Sigmoid colon (tissue), 4 donors: ENCODE measurements around the gene PDZRN4.

Experiments used
- POLR2A ChIP-seq, 2 donors: fragments of 450-650 bp; IDR thresholded peaks; one replicate each; pipeline ENCODE4 v1.6.1; 2016; ENCODE audit warnings: antibody characterized with exemption in 2 of 2, mild to moderate bottlenecking in 2 of 2, moderate library complexity in 2 of 2
- POLR2AphosphoS5 ChIP-seq, 4 donors: sonication (generic); formaldehyde crosslinking; IDR thresholded peaks; one replicate each; pipeline ENCODE4 v1.6.1; 2017; ENCODE audit warnings: antibody characterized with exemption in 4 of 4

DNA sequence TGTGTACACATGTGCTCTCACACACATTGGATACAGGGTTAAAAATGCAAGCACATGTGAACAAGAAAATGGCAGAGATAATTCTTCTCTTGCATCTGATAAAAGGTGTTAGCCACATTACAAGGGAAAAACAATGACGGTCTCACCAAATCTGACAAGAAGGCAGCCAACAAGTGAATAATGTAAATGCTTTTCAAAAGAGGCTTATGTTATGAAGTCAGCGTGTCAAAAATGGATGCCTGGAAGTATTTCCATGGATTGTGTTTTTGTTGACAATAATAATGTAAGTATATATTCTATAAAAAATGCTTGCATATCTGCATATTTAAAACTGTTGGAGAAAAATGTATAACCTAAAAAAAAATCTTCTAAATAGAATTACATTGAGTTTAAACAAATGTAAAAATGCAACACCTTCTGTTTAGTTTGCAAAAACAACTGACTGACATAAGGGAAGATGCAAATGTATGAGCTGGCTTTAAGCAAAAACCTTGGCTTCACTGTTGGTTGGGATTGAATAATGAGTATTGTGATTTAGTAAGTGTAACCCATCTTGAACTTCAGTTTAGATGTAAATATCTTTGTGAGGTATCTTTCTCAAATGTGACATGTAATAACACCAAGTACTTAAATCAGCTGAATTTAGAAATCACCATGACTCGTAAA is 424.9 kb downstream of the PDZRN4 start:
- TF ChIP-seq POLR2A (IDR thresholded peaks at IDR 0.05) (no peak), POLR2AphosphoS5 (IDR thresholded peaks at IDR 0.05) (no peak)
